ENCODE results near the gene FAM151B. TPM values are rescaled to one million over a fixed set of nuclear protein-coding genes. Genes with fewer than 3 reads are reported as not detected.

Gene FAM151B
- total and polyA plus RNA-seq, 9 of the 15 experiments (the other 6 are each of a cell fraction or from before 2014, with no cell fraction given), result 0.10 to 0.46 (median 0.22) TPM; not detected in 2

DNA sequence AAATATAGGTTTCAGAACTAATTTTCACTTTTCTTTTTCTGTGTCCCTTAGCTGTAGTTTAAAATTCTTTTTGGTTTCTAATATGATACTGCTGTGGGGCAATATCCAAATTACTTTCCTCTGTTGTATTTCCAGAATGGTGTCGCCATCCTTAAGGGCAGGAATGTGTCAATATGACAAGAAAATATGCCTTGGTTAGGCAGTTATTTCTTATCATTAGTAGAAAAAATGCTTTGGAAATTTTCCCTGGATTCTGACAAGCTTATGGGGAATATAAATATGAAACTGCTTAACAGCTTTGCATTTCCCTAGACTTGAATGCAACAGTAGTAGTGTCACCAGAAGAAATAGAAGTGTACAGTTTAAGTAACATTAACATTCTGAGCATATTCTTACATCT lies 52.8 kb downstream of the FAM151B start:
- CTCF ChIA-PET (ENCODE audit: low intra/inter-chr PET ratio), result interaction anchor here (0.6 kb wide), 1 partner anchor 195 kb away, joined by 3 read pairs; no protein-coding TSS in a partner anchor
- no peaks in the 10 kb centered on the region for H4K20me1 ChIP-seq (replicated peaks; ENCODE audit: control insufficient read depth, insufficient read depth, low read length)
- H3K79me2 ChIP-seq (ENCODE audit: control insufficient read depth, insufficient read depth, low read length), result no peaks in the 10 kb centered on the region
- FAIRE-seq (no peak), ATAC-seq (no peak), DNase-seq (ENCODE audit: extremely low read depth in 1 of 4, low spot score in 3 of 4) (no peak)
- intact Hi-C loops (cut with micrococcal nuclease), result no loop called here
- no peak overlapping the region for H3K27ac ChIP-seq (ENCODE audit: extremely low read depth, low read depth, low read length)
- no peaks in the 10 kb centered on the region for H3K36me3 ChIP-seq (ENCODE audit: control insufficient read depth, insufficient read depth, low read length)
- H3K4me1 ChIP-seq (replicated peaks in 1 of 2; ENCODE audit: control insufficient read depth in 2 of 2, insufficient read depth in 2 of 2, low read length in 2 of 2), result no peaks in the 10 kb centered on the region
- H3K4me2 ChIP-seq (ENCODE audit: insufficient read depth, low read length), result no peak overlapping the region
- no peak overlapping the region for H3K9ac ChIP-seq (ENCODE audit: insufficient read depth in 1 of 2, low read depth in 2 of 2, low read length in 2 of 2)
- POLR2A ChIA-PET, result no interaction called here
- no peak overlapping the region for H3K4me3 ChIP-seq
- 0% methylated on average over 1 of the region's 1 CpG for WGBS (ENCODE audit: insufficient coverage, low coverage, missing lambda C conversion rate)
- H3K27me3 ChIP-seq (ENCODE audit: control insufficient read depth in 2 of 2, insufficient read depth in 2 of 2, low read length in 2 of 2), result peaks cover 0 to 8% of the 10 kb centered on the region in 2 experiments; a peak in 2 of 5 replicates
- in situ Hi-C loops (cut with MboI), result no loop called here
- no TSS peak for BruUV-seq (replicated peaks)
- TF ChIP-seq ZNF584 (CRISPR knock-in tag; IDR thresholded peaks at IDR 0.05; ENCODE audit: low read depth) (no peak), ZNF583 (CRISPR knock-in tag; IDR thresholded peaks at IDR 0.05) (no peak), PHB (CRISPR knock-in tag; IDR thresholded peaks at IDR 0.05) (no peak), SNRNP70 (optimal IDR thresholded peaks at IDR 0.05; ENCODE audit: low read depth, low read length) (no peak), STAT5B (CRISPR knock-in tag; IDR thresholded peaks at IDR 0.05) (no peak), KDM1A (IDR thresholded peaks at IDR 0.05) (no peak), CEBPB (tag; IDR thresholded peaks at IDR 0.05) (no peak), RCOR1 (IDR thresholded peaks at IDR 0.05; ENCODE audit: borderline replicate concordance in 1 of 2, low read depth in 2 of 2, low read length in 2 of 2) (no peak), GTF2A2 (tag; IDR thresholded peaks at IDR 0.05) (no peak)
- TF ChIP-seq, protein P1, sequence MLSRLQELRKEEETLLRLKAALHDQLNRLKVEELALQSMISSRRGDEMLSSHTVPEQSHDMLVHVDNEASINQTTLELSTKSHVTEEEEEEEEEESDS (CRISPR knock-in tag; IDR thresholded peaks at IDR 0.05), result no peak
- TF ChIP-seq, protein P2, sequence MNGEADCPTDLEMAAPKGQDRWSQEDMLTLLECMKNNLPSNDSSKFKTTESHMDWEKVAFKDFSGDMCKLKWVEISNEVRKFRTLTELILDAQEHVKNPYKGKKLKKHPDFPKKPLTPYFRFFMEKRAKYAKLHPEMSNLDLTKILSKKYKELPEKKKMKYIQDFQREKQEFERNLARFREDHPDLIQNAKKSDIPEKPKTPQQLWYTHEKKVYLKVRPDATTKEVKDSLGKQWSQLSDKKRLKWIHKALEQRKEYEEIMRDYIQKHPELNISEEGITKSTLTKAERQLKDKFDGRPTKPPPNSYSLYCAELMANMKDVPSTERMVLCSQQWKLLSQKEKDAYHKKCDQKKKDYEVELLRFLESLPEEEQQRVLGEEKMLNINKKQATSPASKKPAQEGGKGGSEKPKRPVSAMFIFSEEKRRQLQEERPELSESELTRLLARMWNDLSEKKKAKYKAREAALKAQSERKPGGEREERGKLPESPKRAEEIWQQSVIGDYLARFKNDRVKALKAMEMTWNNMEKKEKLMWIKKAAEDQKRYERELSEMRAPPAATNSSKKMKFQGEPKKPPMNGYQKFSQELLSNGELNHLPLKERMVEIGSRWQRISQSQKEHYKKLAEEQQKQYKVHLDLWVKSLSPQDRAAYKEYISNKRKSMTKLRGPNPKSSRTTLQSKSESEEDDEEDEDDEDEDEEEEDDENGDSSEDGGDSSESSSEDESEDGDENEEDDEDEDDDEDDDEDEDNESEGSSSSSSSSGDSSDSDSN (IDR thresholded peaks at IDR 0.05; ENCODE audit: borderline replicate concordance in 1 of 2, low read depth in 2 of 2, low read length in 2 of 2), result no peak
- H3K9me3 ChIP-seq (replicated peaks; ENCODE audit: control insufficient read depth, insufficient read depth, low read depth, low read length), result no peaks in the 10 kb centered on the region
- no peaks in the 10 kb centered on the region for H3K9me1 ChIP-seq (ENCODE audit: control insufficient read depth, insufficient read depth, low read length)
- no peak overlapping the region for H2AFZ ChIP-seq (ENCODE audit: low read depth, low read length)
